ENCODE measurements around the gene RNF168. TPM values are rescaled to one million over a fixed set of nuclear protein-coding genes. Genes with fewer than 3 reads are reported as not detected.
A peak's percentile ranks its signal among the peaks of the same experiment; 100 is the strongest.
"Not testable (repeated sequence)": the region's sequence is repeated elsewhere in the genome, so short reads cannot be mapped to it uniquely, and the experiment has no call there.

Gene RNF168
- polyA plus RNA-seq, 1 experiment: 4.1 TPM

DNA sequence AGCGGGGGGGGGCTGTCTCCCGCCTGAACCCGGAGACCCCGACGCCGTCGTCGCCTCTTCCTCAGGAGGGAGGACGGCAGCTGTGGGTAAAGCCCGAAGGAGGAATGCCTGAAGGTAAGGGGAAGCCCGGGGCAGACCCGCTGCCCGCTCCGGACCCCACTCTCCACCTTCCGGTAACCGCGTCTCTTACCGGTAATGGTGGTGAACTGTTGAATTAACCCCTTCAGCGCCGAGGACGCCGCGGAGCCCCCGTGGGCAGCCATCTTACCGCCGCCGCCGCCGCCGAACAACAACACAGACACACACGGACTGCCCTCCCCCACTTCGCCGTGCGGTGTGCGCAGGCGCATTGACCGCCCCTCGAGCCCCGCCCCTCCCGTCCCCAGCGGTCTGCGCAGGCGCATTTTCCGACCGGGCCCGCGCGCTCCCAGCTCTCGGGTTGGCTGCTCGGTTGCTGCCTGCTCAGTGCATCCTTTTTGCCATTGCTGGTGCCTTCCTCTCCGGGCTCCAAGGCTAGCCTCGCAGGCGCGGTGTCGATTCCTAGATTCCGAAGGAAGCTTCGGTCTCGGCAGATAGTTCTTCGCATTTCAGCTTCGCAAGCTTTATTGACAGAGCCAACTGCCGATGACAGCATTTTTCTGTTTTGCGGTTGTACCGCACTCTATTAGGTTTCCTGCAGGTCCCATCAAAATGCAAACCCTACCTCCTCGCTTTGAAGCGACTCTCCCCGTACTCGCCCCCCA lies 71.3 kb downstream of the RNF168 start, which contains the start of gene UBXN7:
UBXN7 (minus strand) TSS at position 291 of the 743 bp plus-strand sequence; CDS start at position 263, 28 bp downstream.
- DNase-seq (ENCODE audit: low read depth, low spot score): peak; percentile 85
- CTCF ChIA-PET: no interaction called here
- no peak for TF ChIP-seq CTCF (IDR thresholded peaks at IDR 0.05; ENCODE audit: low read depth, low read length)
- Histone ChIP-seq H3K4me3 (ENCODE audit: low read depth, low read length) (peak within 1 kb of the TSS; percentile 94), H3K27ac (ENCODE audit: low read depth, low read length) (peak within 1 kb of the TSS; percentile 73), H3K27me3 (ENCODE audit: control insufficient read depth, insufficient read depth, low read length) (no peaks in the 10 kb centered on the region), H3K9me3 (ENCODE audit: control insufficient read depth, insufficient read depth, low read length) (no peaks in the 10 kb centered on the region; the same call in 1 of the 2 replicates)
- POLR2A ChIA-PET: interaction anchor here (0.6 to 1.1 kb wide), 9 partner anchors 9 to 352 kb away, joined by 3 to 12 read pairs (median 5); partner anchors contain the start of gene DYNLT2B

- Histone ChIP-seq H3K27me3 (ENCODE audit: control insufficient read depth, insufficient read depth, low read length) (no peaks in the 10 kb centered on the region), H3K9me3 (ENCODE audit: control insufficient read depth, insufficient read depth, low read length) (no peaks in the 10 kb centered on the region; the same call in 1 of the 2 replicates), H3K27ac (ENCODE audit: low read depth, low read length) (peak overlapping the region; percentile 65), H3K4me3 (ENCODE audit: low read depth, low read length) (peak overlapping the region; percentile 94)
- ChIA-PET CTCF (no interaction called here), POLR2A (interaction anchor here (0.6 to 1.1 kb wide), 3 partner anchors 25 to 331 kb away, joined by 3 to 6 read pairs (median 6); partner anchors contain the start of gene DYNLT2B)
- no peak for DNase-seq (ENCODE audit: low read depth, low spot score)
- no peak for TF ChIP-seq CTCF (IDR thresholded peaks at IDR 0.05; ENCODE audit: low read depth, low read length)
These were observed 72.1 kb downstream of the RNF168 start for GRCh38 chr3:196431181-196432136.

DNA sequence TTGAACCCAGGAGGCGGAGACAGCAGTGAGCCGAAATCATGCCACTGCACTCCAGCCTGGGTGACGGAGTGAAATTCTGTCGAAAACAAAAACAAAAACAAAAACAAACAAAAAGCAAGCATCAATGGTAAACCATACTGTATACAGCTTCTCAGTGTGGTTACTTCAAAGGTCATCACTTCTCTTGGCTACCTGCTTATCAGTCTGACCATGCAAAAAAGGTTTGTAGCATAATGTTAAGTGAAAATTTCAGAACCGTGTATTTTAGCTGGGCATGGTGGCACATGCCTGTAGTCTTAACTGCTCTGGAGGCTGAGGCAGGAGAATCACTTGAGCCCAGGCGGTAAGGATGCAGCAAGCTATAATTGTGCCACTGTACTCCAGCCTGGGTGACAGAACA lies 75.5 kb downstream of the RNF168 start:
- POLR2A ChIA-PET: no interaction called here
- H3K27me3 ChIP-seq (ENCODE audit: control insufficient read depth, insufficient read depth, low read length): no peaks in the 10 kb centered on the region
- H3K27ac ChIP-seq (ENCODE audit: low read depth, low read length): no peak overlapping the region
- no peak overlapping the region for H3K4me3 ChIP-seq (ENCODE audit: low read depth, low read length)
- TF ChIP-seq CTCF (IDR thresholded peaks at IDR 0.05; ENCODE audit: low read depth, low read length): no peak
- no peaks in the 10 kb centered on the region; the same call in 1 of the 2 replicates for H3K9me3 ChIP-seq (ENCODE audit: control insufficient read depth, insufficient read depth, low read length)
- no peak for DNase-seq (ENCODE audit: low read depth, low spot score)
- CTCF ChIA-PET: no interaction called here

GRCh38 chr3:196424421-196424820 lies 79.1 kb downstream of the RNF168 start:
- H3K27me3 ChIP-seq (ENCODE audit: control insufficient read depth, insufficient read depth, low read length); H3K9me3 ChIP-seq (ENCODE audit: control insufficient read depth, insufficient read depth, low read length); POLR2A ChIA-PET; H3K4me3 ChIP-seq (ENCODE audit: low read depth, low read length); DNase-seq (ENCODE audit: low read depth, low spot score); CTCF ChIA-PET; H3K27ac ChIP-seq (ENCODE audit: low read depth, low read length): not testable (repeated sequence)

DNA sequence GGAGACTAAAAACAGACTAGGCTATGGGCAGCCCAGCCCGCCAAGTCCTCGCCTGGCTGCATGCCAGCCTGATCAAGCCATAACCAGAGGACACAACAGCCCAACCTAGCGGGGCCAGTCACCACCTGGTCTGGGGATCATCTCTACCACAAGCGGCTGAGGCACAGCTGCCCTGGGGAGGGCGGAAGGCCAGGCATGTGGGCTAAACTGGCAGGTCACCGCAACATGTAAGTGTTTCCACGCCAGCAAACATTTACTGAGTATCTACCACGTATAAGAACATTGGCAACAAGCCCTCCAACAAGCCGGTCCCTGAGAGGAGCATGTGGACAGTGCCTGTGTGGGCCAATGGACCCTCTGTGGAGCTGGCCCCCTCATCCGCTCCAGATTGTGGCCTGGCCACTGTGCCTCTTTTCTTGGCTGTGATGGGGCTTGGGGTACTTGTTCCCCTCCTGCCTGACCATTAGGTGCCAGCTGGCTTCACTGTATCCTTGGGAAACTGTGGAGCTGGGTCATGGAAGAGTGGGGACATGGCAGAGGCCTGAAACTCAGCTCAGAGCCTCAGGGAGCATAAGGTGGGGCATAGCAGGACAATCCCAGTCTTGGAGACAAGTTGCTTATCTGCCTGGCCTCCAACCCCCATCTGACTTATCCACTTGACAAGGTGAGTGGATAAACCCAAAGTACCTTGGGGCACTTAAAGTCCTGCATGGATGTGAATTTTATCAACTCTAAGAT lies 80.4 kb downstream of the RNF168 start:
- DNase-seq (ENCODE audit: low read depth, low spot score): no peak
- TF ChIP-seq CTCF (IDR thresholded peaks at IDR 0.05; ENCODE audit: low read depth, low read length): no peak
- CTCF ChIA-PET: interaction anchor here (1.3 kb wide), 1 partner anchor 170 kb away, joined by 4 read pairs; no protein-coding TSS in a partner anchor
- H3K9me3 ChIP-seq (ENCODE audit: control insufficient read depth, insufficient read depth, low read length): no peaks in the 10 kb centered on the region
- no peak overlapping the region for H3K27ac ChIP-seq (ENCODE audit: low read depth, low read length)
- H3K27me3 ChIP-seq (ENCODE audit: control insufficient read depth, insufficient read depth, low read length): no peaks in the 10 kb centered on the region
- no peak overlapping the region for H3K4me3 ChIP-seq (ENCODE audit: low read depth, low read length)
- POLR2A ChIA-PET: interaction anchor here (0.5 kb wide), 1 partner anchor 9 kb away, joined by 3 read pairs; the partner anchor contains the start of gene UBXN7

DNA sequence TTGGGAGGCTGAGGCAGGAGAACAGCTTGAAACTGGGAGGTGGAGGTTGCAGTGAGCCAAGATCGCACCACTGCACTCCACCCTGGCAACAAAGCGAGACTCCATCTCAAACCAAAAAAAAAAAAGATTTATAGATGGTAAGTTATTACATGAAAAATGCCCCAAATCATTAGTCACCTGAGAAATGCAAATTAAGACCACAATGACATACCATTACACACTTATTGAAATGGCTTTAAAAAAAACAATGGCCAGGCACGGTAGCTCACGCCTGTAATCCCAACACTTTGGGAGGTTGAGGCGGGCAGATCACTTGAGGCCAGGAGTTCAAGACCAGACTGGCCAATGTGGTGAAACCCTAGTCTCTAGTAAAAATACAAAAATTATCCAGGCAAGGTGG lies 81.9 kb downstream of the RNF168 start:
- H3K27me3 ChIP-seq (ENCODE audit: control insufficient read depth, insufficient read depth, low read length); POLR2A ChIA-PET; DNase-seq (ENCODE audit: low read depth, low spot score); H3K9me3 ChIP-seq (ENCODE audit: control insufficient read depth, insufficient read depth, low read length); H3K27ac ChIP-seq (ENCODE audit: low read depth, low read length); H3K4me3 ChIP-seq (ENCODE audit: low read depth, low read length): not testable (repeated sequence)
- CTCF ChIA-PET: interaction anchor here (0.7 to 1.3 kb wide), 2 partner anchors 168 to 593 kb away, joined by 3 to 4 read pairs; no protein-coding TSS in a partner anchor

Measured in AG04450 (cell line).